Type B pancreatic cell (in vitro differentiated cells): Measurements from ENCODE around the gene FHAD1. TPM values are rescaled to one million over a fixed set of nuclear protein-coding genes. Genes with fewer than 3 reads are reported as not detected.

Experiments
- DNase-seq: peaks from one replicate; pipeline ENCODE4 v3.0.0; 2021; ENCODE audit warnings: mixed read lengths; ENCODE audit not compliant: unreplicated experiment; ENCODE audit errors: extremely low spot score
- H3K27ac Mint-ChIP-seq: 2 replicates; pipeline ENCODE4 v1.8.0; 2021; ENCODE audit warnings: mild to moderate bottlenecking, mixed read lengths
- H3K27me3 Mint-ChIP-seq: 2 replicates; pipeline ENCODE4 v1.8.0; 2021; ENCODE audit warnings: mixed read lengths
- H3K36me3 Mint-ChIP-seq: 2 replicates; pipeline ENCODE4 v1.8.0; 2021; ENCODE audit warnings: mixed read lengths
- H3K4me1 Mint-ChIP-seq: one replicate; pipeline ENCODE4 v1.8.0; 2021; ENCODE audit warnings: mixed read lengths; ENCODE audit not compliant: unreplicated experiment
- H3K4me3 Mint-ChIP-seq: 2 replicates; pipeline ENCODE4 v1.8.0; 2021; ENCODE audit warnings: mild to moderate bottlenecking, mixed read lengths
- H3K9me3 Mint-ChIP-seq: 2 replicates; pipeline ENCODE4 v1.8.0; 2021; ENCODE audit warnings: mixed read lengths
- CTCF ChIP-seq: fragments of 200-600 bp; sonication (generic); conservative IDR thresholded peaks from 2 replicates; pipeline ENCODE4 v1.5.0; 2021; ENCODE audit warnings: antibody characterized with exemption, mild to moderate bottlenecking
- total RNA-seq: library from RNA; stranded (reverse); gene quantifications from 2 replicates; pipeline ENCODE4 v1.2.1, GENCODE V29; 2021; ENCODE audit warnings: low replicate concordance

FHAD1 gene
- total RNA-seq, 1 donor from 2014 or later, result 3.8 TPM

GRCh38 chr1:15329104-15329820 lies 82.2 kb downstream of the FHAD1 start:
- no peak for DNase-seq
- Mint-ChIP-seq H3K27me3 (peaks cover 21% of the 10 kb centered on the region), H3K9me3 (no peaks in the 10 kb centered on the region), H3K27ac (no peak overlapping the region), H3K36me3 (no peaks in the 10 kb centered on the region), H3K4me1 (peaks cover 31% of the 10 kb centered on the region), H3K4me3 (no peak overlapping the region)
- TF ChIP-seq CTCF, result no peak

GRCh38 chr1:15330028-15330427 lies 83.0 kb downstream of the FHAD1 start:
- DNase-seq, result no peak
- Mint-ChIP-seq H3K4me3 (no peak overlapping the region), H3K9me3 (no peaks in the 10 kb centered on the region), H3K27ac (no peak overlapping the region), H3K36me3 (no peaks in the 10 kb centered on the region), H3K4me1 (peaks cover 27% of the 10 kb centered on the region), H3K27me3 (peaks cover 18% of the 10 kb centered on the region)
- no peak for TF ChIP-seq CTCF

- Mint-ChIP-seq H3K27ac (no peak overlapping the region), H3K36me3 (no peaks in the 10 kb centered on the region), H3K4me3 (no peak overlapping the region), H3K27me3 (peaks cover 22% of the 10 kb centered on the region), H3K9me3 (no peaks in the 10 kb centered on the region), H3K4me1 (peaks cover 24% of the 10 kb centered on the region)
- no peak for TF ChIP-seq CTCF
- no peak for DNase-seq
Measured at GRCh38 chr1:15331180-15331579, 84.2 kb downstream of the FHAD1 start.

- DNase-seq, result no peak
- Mint-ChIP-seq H3K36me3 (no peaks in the 10 kb centered on the region), H3K27me3 (peaks cover 22% of the 10 kb centered on the region), H3K4me1 (peaks cover 21% of the 10 kb centered on the region), H3K27ac (no peak overlapping the region), H3K4me3 (no peak overlapping the region), H3K9me3 (no peaks in the 10 kb centered on the region)
- TF ChIP-seq CTCF, result no peak
Measured at GRCh38 chr1:15331734-15332133, 84.7 kb downstream of the FHAD1 start.

GRCh38 chr1:15332525-15332924 lies 85.5 kb downstream of the FHAD1 start:
- H3K4me1 Mint-ChIP-seq, result peaks cover 16% of the 10 kb centered on the region
- H3K27ac Mint-ChIP-seq, result no peak overlapping the region
- H3K36me3 Mint-ChIP-seq, result no peaks in the 10 kb centered on the region
- H3K27me3 Mint-ChIP-seq, result peaks cover 16% of the 10 kb centered on the region
- H3K9me3 Mint-ChIP-seq, result no peaks in the 10 kb centered on the region
- TF ChIP-seq CTCF, result no peak
- H3K4me3 Mint-ChIP-seq, result no peak overlapping the region
- no peak for DNase-seq
